HepG2 (cell line): ENCODE measurements around the gene LSM12. TPM values are rescaled to one million over a fixed set of nuclear protein-coding genes. Genes with fewer than 3 reads are reported as not detected.
A peak's percentile ranks its signal among the peaks of the same experiment; 100 is the strongest.

Experiments
- ATAC-seq: fragments of 200-7000 bp; cut with Tn5 transposase; 3 replicates; pipeline ENCODE4 v1.9.1; 2020; ENCODE audit warnings: mild to moderate bottlenecking, moderate library complexity
- BruUV-seq: library from RNA; stranded (reverse); fragments of 400-500 nt; replicated peaks from 2 replicates; lab custom pipeline; 2021; lab: Mats Ljungman, UMichigan
- CTCF ChIA-PET: fragments of 300-600 bp; formaldehyde crosslinking; extraction: SDS; loops from one replicate; lab custom pipeline; 2021; ENCODE audit warnings: low total read pairs, inconsistent platforms, low intra/inter-chr PET ratio; lab: Yijun Ruan, JAX
- POLR2A ChIA-PET: fragments of 350-600 bp; sonication (Branson Sonifier 250); formaldehyde crosslinking; loops from one replicate; lab custom pipeline; 2020; ENCODE audit warnings: antibody characterized with exemption, inconsistent platforms; lab: Yijun Ruan, JAX
- DNase-seq: peaks from one replicate; pipeline ENCODE4 v3.0.0-alpha.2; 2015; ENCODE audit warnings: low spot score
- FAIRE-seq: peaks from 3 replicates; lab custom pipeline; 2011; peaks lifted over from hg19 to GRCh38; lab: Jason Lieb, UNC
- H2AFZ ChIP-seq: one replicate; pipeline ENCODE4 v1.6.1; 2011; ENCODE audit warnings: low read length, inconsistent platforms
- H3K27ac ChIP-seq: fragments of 300-600 bp; 3 replicates; pipeline ENCODE4 v1.8.0; 2011; ENCODE audit warnings: mixed run types, mild to moderate bottlenecking, mixed read lengths, low read length, inconsistent platforms; ENCODE audit not compliant: insufficient read depth; ENCODE audit errors: extremely low read length
- H3K27me3 ChIP-seq, 2 experiments: fragments of 200-600 bp in 1 of 2; 2 replicates in 1 of 2; 3 replicates in 1 of 2; pipeline versions ENCODE4 v1.6.0 to v1.8.0; 2011; ENCODE audit warnings: low read length in 2 of 2, mild to moderate bottlenecking in 2 of 2, moderate library complexity in 2 of 2, inconsistent platforms in 1 of 2; ENCODE audit not compliant: insufficient read depth in 2 of 2, control insufficient read depth in 1 of 2
- H3K36me3 ChIP-seq, 2 experiments: fragments of 200-600 bp in 1 of 2; replicated peaks in 1 of 2; 2 replicates in 1 of 2; 3 replicates in 1 of 2; pipeline versions ENCODE4 v1.5.1 to v1.8.0; 2011; ENCODE audit warnings: low read length in 2 of 2, inconsistent platforms in 1 of 2; ENCODE audit not compliant: insufficient read depth in 2 of 2, control insufficient read depth in 1 of 2
- H3K4me1 ChIP-seq: 2 replicates; pipeline ENCODE4 v1.5.1; 2012; ENCODE audit warnings: low read length, inconsistent platforms; ENCODE audit not compliant: insufficient read depth
- H3K4me2 ChIP-seq: 2 replicates; pipeline ENCODE4 v1.6.0; 2011; ENCODE audit warnings: low read depth, low read length, inconsistent platforms
- H3K4me3 ChIP-seq, 3 experiments: fragments of 200-600 bp in 1 of 3; sonication (generic), shearing (Covaris generic) in 1 of 3; replicated peaks in 1 of 3; 2 replicates each; pipeline ENCODE4 v1.5.1; 2011 to 2016; ENCODE audit warnings: low read length in 3 of 3, inconsistent platforms in 2 of 3, low read depth in 2 of 3, mild to moderate bottlenecking in 2 of 3, control low read depth in 1 of 3, mixed read lengths in 1 of 3; ENCODE audit not compliant: insufficient read depth in 1 of 3
- H3K79me2 ChIP-seq: one replicate; pipeline ENCODE4 v1.6.1; 2011; ENCODE audit warnings: low read length, inconsistent platforms; ENCODE audit not compliant: insufficient read depth
- H3K9ac ChIP-seq: 2 replicates; pipeline ENCODE4 v1.6.0; 2011; ENCODE audit warnings: mild to moderate bottlenecking, low read depth, low read length, inconsistent platforms; ENCODE audit not compliant: insufficient read depth
- H3K9me3 ChIP-seq: 2 replicates; pipeline ENCODE4 v1.5.1; 2012; ENCODE audit warnings: mild to moderate bottlenecking, low read length
- H4K20me1 ChIP-seq: 2 replicates; pipeline ENCODE4 v1.6.0; 2011; ENCODE audit warnings: inconsistent platforms, mild to moderate bottlenecking, low read length, moderate library complexity; ENCODE audit not compliant: insufficient read depth
- CC2D1A ChIP-seq: sonication (generic); formaldehyde crosslinking; IDR thresholded peaks from 2 replicates; pipeline ENCODE4 v1.8.1; 2023; ENCODE audit warnings: mild to moderate bottlenecking, missing genetic modification reagents
- ETV5 ChIP-seq: IDR thresholded peaks from 2 replicates; pipeline ENCODE4 v1.6.1; 2018; ENCODE audit warnings: missing biosample characterization, missing genetic modification reagents, inconsistent platforms, borderline replicate concordance
- KDM5B ChIP-seq: sonication (generic); formaldehyde crosslinking; IDR thresholded peaks from 2 replicates; pipeline ENCODE4 v1.4.0; 2020; ENCODE audit warnings: missing genetic modification reagents, mild to moderate bottlenecking, borderline replicate concordance
- PHF21A ChIP-seq: sonication (generic); formaldehyde crosslinking; IDR thresholded peaks from 2 replicates; pipeline ENCODE4 v1.5.0; 2020; ENCODE audit warnings: mild to moderate bottlenecking, missing genetic modification reagents
- RBFOX2 ChIP-seq: fragments of 200-400 bp; formaldehyde crosslinking; IDR thresholded peaks from 2 replicates; pipeline ENCODE4 v1.6.1; 2017; ENCODE audit warnings: low read depth, mild to moderate bottlenecking, low read length
- SMARCC2 ChIP-seq: fragments of 450-650 bp; IDR thresholded peaks from 2 replicates; pipeline ENCODE4 v1.6.1; 2017; ENCODE audit warnings: antibody characterized with exemption, mild to moderate bottlenecking
- SSRP1 ChIP-seq: IDR thresholded peaks from 2 replicates; pipeline ENCODE4 v1.6.1; 2016; ENCODE audit warnings: control low read depth
- TRAFD1 ChIP-seq: sonication (generic); formaldehyde crosslinking; IDR thresholded peaks from 2 replicates; pipeline ENCODE4 v1.5.1; 2020; ENCODE audit warnings: missing genetic modification reagents, mild to moderate bottlenecking, borderline replicate concordance
- ZNF124 ChIP-seq: sonication (generic); formaldehyde crosslinking; IDR thresholded peaks from 2 replicates; pipeline ENCODE4 v1.4.0; 2020; ENCODE audit warnings: missing genetic modification reagents
- ZNF549 ChIP-seq: sonication (generic); formaldehyde crosslinking; IDR thresholded peaks from 2 replicates; pipeline ENCODE4 v1.5.0; 2020; ENCODE audit warnings: missing genetic modification reagents
- ZNF629 ChIP-seq: sonication (generic); formaldehyde crosslinking; conservative IDR thresholded peaks from 2 replicates; pipeline ENCODE4 v1.5.0; 2020; ENCODE audit warnings: missing genetic modification reagents
- ZNF740 ChIP-seq: sonication (generic); formaldehyde crosslinking; IDR thresholded peaks from 2 replicates; pipeline ENCODE4 v1.4.0; 2020; ENCODE audit warnings: missing genetic modification reagents
- ZNF784 ChIP-seq: sonication (generic); formaldehyde crosslinking; IDR thresholded peaks from 2 replicates; pipeline ENCODE4 v1.5.1; 2020; ENCODE audit warnings: missing genetic modification reagents, mild to moderate bottlenecking, borderline replicate concordance
- ZSCAN12 ChIP-seq: sonication (generic); formaldehyde crosslinking; IDR thresholded peaks from 2 replicates; pipeline ENCODE4 v1.9.0; 2021; ENCODE audit warnings: mild to moderate bottlenecking, missing genetic modification reagents
- WGBS: methylation state at CpG from one replicate; pipeline ENCODE4 v1.1.6; 2017; ENCODE audit warnings: low lambda C conversion rate; 5-methylcytosine and 5-hydroxymethylcytosine counted together
- in situ Hi-C: cut with HindIII; loops from 2 replicates; pipeline ENCODE4 v1.10.0; 2017; ENCODE audit warnings: low pct_unique_long_range_greater_than_20kb; ENCODE audit not compliant: extremely low pct_ligation_motif_present
- intact Hi-C: fragments of 100-400 bp; cut with micrococcal nuclease; formaldehyde crosslinking; loops from one replicate; pipeline ENCODE4 v1.10.0; 2022; ENCODE audit not compliant: unreplicated experiment
- polyA plus RNA-seq, 8 experiments: library from polyadenylated mRNA; depleted of rRNA in 3 of 8; stranded (reverse) in 7 of 8; unstranded in 1 of 8; fragments of >200 nt; fragmentation: Illumina TruSeq in 4 of 8; extraction: Trizol in 4 of 8; gene quantifications; 2 replicates each; pipeline versions ENCODE4 v1.2.1 to v1.2.3, GENCODE V29; 2011 to 2016; ENCODE audit warnings: low read depth in 4 of 8, missing spikeins in 1 of 8, mixed read lengths in 1 of 8; ENCODE audit not compliant: insufficient read depth in 1 of 8
- total RNA-seq, 5 experiments: library from RNA; depleted of rRNA; stranded (reverse); fragments of >200 nt; fragmentation: Illumina TruSeq; extraction: Trizol; gene quantifications; 2 replicates each; pipeline ENCODE4 v1.2.3, GENCODE V29; 2016; ENCODE audit warnings: low read depth in 1 of 5

Gene LSM12
- total and polyA plus RNA-seq, 2 of the 13 experiments (the other 11 are each of a cell fraction or from before 2014, with no cell fraction given), result 52.8 to 55.7 TPM

GRCh38 chr17:44065668-44066203 is 735 bp downstream of the LSM12 start (continued):
- no peak for TF ChIP-seq ETV5
- TF ChIP-seq ZNF549 (CRISPR knock-in tag), result no peak
- TF ChIP-seq SMARCC2, result no peak
- TF ChIP-seq CC2D1A (CRISPR knock-in tag), result 0 out of 2 replicates have a peak, but pooled peaks have one; percentile 55
- TF ChIP-seq ZNF740, result peak; percentile 73; the same call in 1 of the 2 replicates
- TF ChIP-seq TRAFD1 (CRISPR knock-in tag), result 0 out of 2 replicates have a peak, but pooled peaks have one; percentile 72
- TF ChIP-seq ZNF124 (CRISPR knock-in tag), result no peak
- TF ChIP-seq, all 625 proteins: peak for 25

- H3K4me1 ChIP-seq, result peaks cover 70% of the 10 kb centered on the region
- H4K20me1 ChIP-seq, result peaks cover 8% of the 10 kb centered on the region
- FAIRE-seq (no peak), DNase-seq (no peak), ATAC-seq (no peak)
- no peak overlapping the region for H3K27ac ChIP-seq
- TSS peak; percentile 43 for BruUV-seq
- POLR2A ChIA-PET, result interaction anchor here (0.9 kb wide), 1 partner anchor 32 kb away, joined by 3 read pairs; no protein-coding TSS in a partner anchor
- TF ChIP-seq ZSCAN12 (CRISPR knock-in tag), result 0 out of 2 replicates have a peak, but pooled peaks have one; percentile 41
- 0 out of 2 replicates have a peak, but pooled peaks have one; percentile 37 for TF ChIP-seq RBFOX2
- no peak for TF ChIP-seq PHF21A (CRISPR knock-in tag)
- TF ChIP-seq ZNF784 (CRISPR knock-in tag), result no peak
- TF ChIP-seq KDM5B (CRISPR knock-in tag), result no peak
- 0 out of 2 replicates have a peak, but pooled peaks have one; percentile 49 for TF ChIP-seq SSRP1 (CRISPR knock-in tag)
- TF ChIP-seq ZNF629 (CRISPR knock-in tag), result 0 out of 2 replicates have a peak, but pooled peaks have one; percentile 16
- TF ChIP-seq, all 625 proteins: peak for 4
- WGBS, result 92% methylated on average over 10 of the region's 10 CpGs
- no peaks in the 10 kb centered on the region for H3K9me3 ChIP-seq
- CTCF ChIA-PET, result no interaction called here
- no peak overlapping the region for H2AFZ ChIP-seq
- H3K4me3 ChIP-seq, result no peak overlapping the region
- H3K9ac ChIP-seq, result no peak overlapping the region
- peaks cover 67% of the 10 kb centered on the region for H3K79me2 ChIP-seq
- intact Hi-C loops, result no loop called here
- peaks cover 8 to 47% of the 10 kb centered on the region in 2 experiments for H3K36me3 ChIP-seq
- peaks cover 0 to 3% of the 10 kb centered on the region in 2 experiments; a peak in 1 of 5 replicates for H3K27me3 ChIP-seq
- in situ Hi-C loops, result no loop called here
- peak overlapping the region; percentile 45 for H3K4me2 ChIP-seq
These were observed 2.5 kb downstream of the LSM12 start for GRCh38 chr17:44063704-44064639.
